Left ventricle myocardium inferior (tissue), 1 donor: ENCODE measurements around the gene SULT6B1. TPM values are rescaled to one million over a fixed set of nuclear protein-coding genes. Genes with fewer than 3 reads are reported as not detected.

Experiments used
- DNase-seq: peaks from one replicate; pipeline ENCODE4 v3.0.0-alpha.2; 2020
- H3K27ac ChIP-seq: fragments of 200-600 bp; replicated peaks from 2 replicates; pipeline ENCODE4 v1.8.0; 2021
- H3K27me3 ChIP-seq: fragments of 200-600 bp; 2 replicates; pipeline ENCODE4 v1.8.0; 2021; ENCODE audit warnings: low read depth
- H3K36me3 ChIP-seq: fragments of 200-600 bp; 2 replicates; pipeline ENCODE4 v1.8.0; 2021
- H3K4me1 ChIP-seq: fragments of 200-600 bp; 2 replicates; pipeline ENCODE4 v1.8.0; 2021
- H3K4me3 ChIP-seq: fragments of 200-600 bp; 2 replicates; pipeline ENCODE4 v1.8.0; 2021; ENCODE audit warnings: mild to moderate bottlenecking, moderate library complexity
- H3K9me3 ChIP-seq: fragments of 200-600 bp; replicated peaks from 2 replicates; pipeline ENCODE4 v1.8.0; 2021
- CTCF ChIP-seq: fragments of 200-600 bp; IDR thresholded peaks from 2 replicates; pipeline ENCODE4 v1.8.0; 2021; ENCODE audit warnings: antibody characterized with exemption, mild to moderate bottlenecking, borderline replicate concordance
- intact Hi-C: fragments of 100-400 bp; cut with micrococcal nuclease; formaldehyde crosslinking; loops from one replicate; pipeline ENCODE4 v1.11.0; 2022
- total RNA-seq: library from RNA; stranded (reverse); fragmentation: NEBNext Ultra II Directional; extraction: Animal tissue kit (Norgen Biotek cat#: 25700); gene quantifications from one replicate; pipeline ENCODE4 v1.2.1, GENCODE V29; 2021
- donor health status: DM: no; HTN: yes; CAD: no; lungs with severe emphysema.

Gene SULT6B1
- total RNA-seq, 1 donor from 2014 or later = not detected

DNA sequence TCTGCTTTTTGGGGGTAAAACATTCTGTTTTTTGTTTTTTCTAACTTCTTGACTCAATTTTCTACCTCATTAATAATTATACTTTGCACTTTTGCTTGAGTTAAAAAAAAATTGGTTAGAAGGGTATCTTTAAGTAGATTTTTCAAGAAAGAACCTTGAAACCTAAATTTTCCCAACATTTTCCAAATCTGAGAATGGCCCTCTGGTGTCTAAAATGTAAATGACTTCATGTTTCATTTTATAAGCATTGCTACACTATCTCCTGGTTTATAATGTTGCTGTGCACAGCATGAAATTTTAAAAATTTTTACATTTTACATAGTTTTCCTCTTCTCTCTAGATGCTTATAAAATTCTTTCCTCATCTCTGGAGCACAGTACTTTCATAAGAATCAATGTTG, 45.9 kb downstream of the SULT6B1 start:
- peaks cover 96% of the 10 kb centered on the region for H3K36me3 ChIP-seq
- DNase-seq = no peak
- no peak overlapping the region for H3K4me3 ChIP-seq
- TF ChIP-seq CTCF = no peak
- no peaks in the 10 kb centered on the region for H3K9me3 ChIP-seq
- no peaks in the 10 kb centered on the region for H3K4me1 ChIP-seq
- no peak overlapping the region for H3K27ac ChIP-seq
- intact Hi-C loops = no loop called here
- no peaks in the 10 kb centered on the region for H3K27me3 ChIP-seq

GRCh38 chr2:37132914-37133313, 55.6 kb downstream of the SULT6B1 start:
- Histone ChIP-seq H3K27ac (no peak overlapping the region), H3K4me1 (no peaks in the 10 kb centered on the region), H3K9me3 (no peaks in the 10 kb centered on the region), H3K4me3 (no peak overlapping the region), H3K36me3 (peaks cover 94% of the 10 kb centered on the region), H3K27me3 (no peaks in the 10 kb centered on the region)
- TF ChIP-seq CTCF = no peak
- intact Hi-C loops = no loop called here
- no peak for DNase-seq

DNA sequence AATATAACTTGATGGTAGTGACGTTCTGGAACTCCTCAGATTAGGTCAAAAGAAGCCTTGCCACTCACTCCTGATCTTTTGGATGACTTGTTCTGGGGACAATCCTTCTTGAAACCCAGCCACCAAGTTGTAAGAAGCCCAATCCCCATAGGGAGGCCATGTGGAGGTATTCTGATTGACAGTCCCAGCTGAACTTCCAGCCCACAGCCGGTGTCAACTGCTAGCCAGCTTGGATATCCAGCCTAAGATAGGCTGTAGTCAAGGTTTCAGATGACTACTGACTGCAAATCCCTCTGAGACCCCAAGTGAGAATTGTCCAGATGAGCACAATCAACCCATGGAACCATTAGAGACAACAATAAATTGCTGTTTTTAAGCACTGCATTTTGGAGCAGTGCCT, 63.1 kb downstream of the SULT6B1 start:
- no peaks in the 10 kb centered on the region for H3K4me1 ChIP-seq
- intact Hi-C loops = no loop called here
- TF ChIP-seq CTCF = no peak
- H3K27ac ChIP-seq = no peak overlapping the region
- H3K4me3 ChIP-seq = no peak overlapping the region
- H3K9me3 ChIP-seq = no peaks in the 10 kb centered on the region
- no peak for DNase-seq
- no peaks in the 10 kb centered on the region for H3K27me3 ChIP-seq
- H3K36me3 ChIP-seq = peaks cover 78% of the 10 kb centered on the region

- intact Hi-C loops = no loop called here
- no peak for DNase-seq
Observed at GRCh38 chr2:37119157-37119556, 69.3 kb downstream of the SULT6B1 start.

More at GRCh38 chr2:37119157-37119556, 69.3 kb downstream of the SULT6B1 start:
- H3K4me1 ChIP-seq = no peaks in the 10 kb centered on the region
- no peak overlapping the region for H3K27ac ChIP-seq
- peaks cover 78% of the 10 kb centered on the region for H3K36me3 ChIP-seq
- H3K4me3 ChIP-seq = no peak overlapping the region
- no peak for TF ChIP-seq CTCF
- H3K27me3 ChIP-seq = no peaks in the 10 kb centered on the region
- no peaks in the 10 kb centered on the region for H3K9me3 ChIP-seq

Other genes starting within 250 kb of the SULT6B1 start
- 55.2 TPM for gene STRN, start 222.1 kb downstream of the SULT6B1 start, total RNA-seq
- gene HEATR5B, start 104.3 kb downstream of the SULT6B1 start, total RNA-seq = 20.0 TPM
- 6.3 TPM for gene GPATCH11, start 104.2 kb downstream of the SULT6B1 start, total RNA-seq
- 23.8 TPM for gene EIF2AK2, start 31.7 kb downstream of the SULT6B1 start, total RNA-seq
- 61.3 TPM for gene CEBPZOS, start 7.8 kb upstream of the SULT6B1 start, total RNA-seq
- gene CEBPZ, start 42.9 kb upstream of the SULT6B1 start, total RNA-seq = 25.3 TPM
- 27.5 TPM for gene NDUFAF7, start 43.0 kb upstream of the SULT6B1 start, total RNA-seq
- gene PRKD3, start 136.2 kb upstream of the SULT6B1 start, total RNA-seq = 14.8 TPM
- 2.0 TPM for gene QPCT, start 156.0 kb upstream of the SULT6B1 start, total RNA-seq